H9 (cell line): ENCODE data around the gene ITIH6. TPM values are rescaled to one million over a fixed set of nuclear protein-coding genes. Genes with fewer than 3 reads are reported as not detected.

ENCODE experiments used
- DNase-seq: peaks from one replicate; pipeline ENCODE4 v3.0.0-alpha.2; 2017
- H2AFZ ChIP-seq: one replicate; pipeline ENCODE4 v1.6.1; 2013; ENCODE audit warnings: mild to moderate bottlenecking, low read length, control low read depth, moderate library complexity
- H2AK5ac ChIP-seq: 2 replicates; pipeline ENCODE4 v1.6.1; 2013; ENCODE audit warnings: low read length, control low read depth, mixed read lengths; ENCODE audit not compliant: insufficient read length
- H2BK120ac ChIP-seq: one replicate; pipeline ENCODE4 v1.6.1; 2013; ENCODE audit warnings: low read depth, mild to moderate bottlenecking, low read length, control low read depth, inconsistent platforms; ENCODE audit not compliant: poor library complexity, severe bottlenecking
- H2BK12ac ChIP-seq: 2 replicates; pipeline ENCODE4 v1.6.1; 2013; ENCODE audit warnings: low read length, control low read depth, mixed read lengths, low read depth; ENCODE audit not compliant: insufficient read length
- H2BK15ac ChIP-seq: 2 replicates; pipeline ENCODE4 v1.6.1; 2013; ENCODE audit warnings: low read depth, low read length, control low read depth
- H2BK20ac ChIP-seq: one replicate; pipeline ENCODE4 v1.6.1; 2013; ENCODE audit warnings: low read depth, mild to moderate bottlenecking, low read length, control low read depth, inconsistent platforms; ENCODE audit not compliant: poor library complexity, severe bottlenecking
- H2BK5ac ChIP-seq: 2 replicates; pipeline ENCODE4 v1.6.1; 2013; ENCODE audit warnings: low read length, control low read depth, mixed read lengths; ENCODE audit not compliant: insufficient read length
- H3K14ac ChIP-seq: 2 replicates; pipeline ENCODE4 v1.6.1; 2013; ENCODE audit warnings: low read length, control low read depth; ENCODE audit not compliant: insufficient read depth
- H3K18ac ChIP-seq: 2 replicates; pipeline ENCODE4 v1.6.1; 2013; ENCODE audit warnings: low read depth, mild to moderate bottlenecking, mixed read lengths, low read length, control low read depth; ENCODE audit not compliant: insufficient read length
- H3K23ac ChIP-seq: 2 replicates; pipeline ENCODE4 v1.6.1; 2013; ENCODE audit warnings: low read length, control low read depth, mixed read lengths, low read depth; ENCODE audit not compliant: insufficient read length
- H3K23me2 ChIP-seq: 2 replicates; pipeline ENCODE4 v1.6.1; 2013; ENCODE audit warnings: low read depth, mild to moderate bottlenecking, mixed read lengths, low read length, control low read depth; ENCODE audit not compliant: insufficient read length, poor library complexity, severe bottlenecking
- H3K27ac ChIP-seq: 2 replicates; pipeline ENCODE4 v1.5.1; 2013; ENCODE audit warnings: low read length, control low read depth, mixed read lengths, low read depth; ENCODE audit not compliant: insufficient read length
- H3K27me3 ChIP-seq: 2 replicates; pipeline ENCODE4 v1.6.1; 2013; ENCODE audit warnings: low read length, control low read depth, inconsistent platforms; ENCODE audit not compliant: insufficient read depth
- H3K4ac ChIP-seq: 2 replicates; pipeline ENCODE4 v1.6.1; 2013; ENCODE audit warnings: low read depth, mild to moderate bottlenecking, control low read depth, inconsistent platforms, low read length, moderate library complexity
- H3K4me1 ChIP-seq: 2 replicates; pipeline ENCODE4 v1.6.1; 2013; ENCODE audit warnings: low read length, control low read depth, inconsistent platforms; ENCODE audit not compliant: insufficient read depth
- H3K4me2 ChIP-seq: 2 replicates; pipeline ENCODE4 v1.6.1; 2013; ENCODE audit warnings: low read length, control low read depth, mixed read lengths; ENCODE audit not compliant: insufficient read length, insufficient read depth
- H3K56ac ChIP-seq: 2 replicates; pipeline ENCODE4 v1.6.1; 2013; ENCODE audit warnings: low read depth, mild to moderate bottlenecking, mixed read lengths, low read length, control low read depth; ENCODE audit not compliant: insufficient read length
- H3K79me1 ChIP-seq: 2 replicates; pipeline ENCODE4 v1.6.1; 2013; ENCODE audit warnings: low read depth, mild to moderate bottlenecking, moderate library complexity, low read length, control low read depth, inconsistent platforms; ENCODE audit not compliant: insufficient read depth, poor library complexity, severe bottlenecking
- H3K79me2 ChIP-seq: 2 replicates; pipeline ENCODE4 v1.6.1; 2013; ENCODE audit warnings: low read length, control low read depth, inconsistent platforms; ENCODE audit not compliant: insufficient read depth
- H3K9ac ChIP-seq: 2 replicates; pipeline ENCODE4 v1.6.1; 2013; ENCODE audit warnings: low read length, control low read depth, mixed read lengths; ENCODE audit not compliant: insufficient read length; ENCODE audit errors: extremely low read depth
- H3K9me3 ChIP-seq: one replicate; pipeline ENCODE4 v1.6.1; 2013; ENCODE audit warnings: low read depth, low read length, inconsistent platforms; ENCODE audit not compliant: control insufficient read depth
- H3T11ph ChIP-seq: one replicate; pipeline ENCODE4 v1.6.1; 2013; ENCODE audit warnings: mild to moderate bottlenecking, low read length, control low read depth, inconsistent platforms
- H4K20me1 ChIP-seq: one replicate; pipeline ENCODE4 v1.6.1; 2013; ENCODE audit not compliant: control insufficient read depth, insufficient read length, insufficient read depth
- H4K5ac ChIP-seq: 2 replicates; pipeline ENCODE4 v1.6.1; 2013; ENCODE audit warnings: low read depth, mild to moderate bottlenecking, mixed read lengths, low read length, control low read depth; ENCODE audit not compliant: insufficient read length
- H4K8ac ChIP-seq: replicated peaks from 2 replicates; pipeline ENCODE4 v1.6.1; 2013; ENCODE audit warnings: low read length, control low read depth, mixed read lengths, low read depth; ENCODE audit not compliant: insufficient read length
- H4K91ac ChIP-seq: 2 replicates; pipeline ENCODE4 v1.6.1; 2013; ENCODE audit warnings: low read depth, mild to moderate bottlenecking, moderate library complexity, mixed read lengths, low read length, control low read depth; ENCODE audit not compliant: insufficient read length
- H3K27ac Mint-ChIP-seq, 3 experiments: 2 replicates in 2 of 3; 3 replicates in 1 of 3; pipeline ENCODE4 v1.8.0; 2020 to 2021; ENCODE audit warnings: mixed read lengths in 3 of 3, mild to moderate bottlenecking in 1 of 3, moderate library complexity in 1 of 3
- H3K27me3 Mint-ChIP-seq: 2 replicates; pipeline ENCODE4 v1.8.0; 2021; ENCODE audit warnings: low read depth, mild to moderate bottlenecking, moderate library complexity, mixed read lengths
- H3K36me3 Mint-ChIP-seq, 3 experiments: 2 replicates in 2 of 3; 3 replicates in 1 of 3; pipeline ENCODE4 v1.8.0; 2020 to 2021; ENCODE audit warnings: low read depth in 3 of 3, mixed read lengths in 3 of 3; ENCODE audit not compliant: insufficient read depth in 1 of 3
- H3K4me1 Mint-ChIP-seq, 2 experiments: 2 replicates each; pipeline ENCODE4 v1.8.0; 2020; ENCODE audit warnings: mixed read lengths in 2 of 2
- H3K4me3 Mint-ChIP-seq, 2 experiments: 2 replicates in 1 of 2; 3 replicates in 1 of 2; pipeline ENCODE4 v1.8.0; 2020 to 2021; ENCODE audit warnings: mild to moderate bottlenecking in 2 of 2, mixed read lengths in 2 of 2, moderate library complexity in 1 of 2
- H3K9me3 Mint-ChIP-seq, 2 experiments: 2 replicates in 1 of 2; 3 replicates in 1 of 2; pipeline ENCODE4 v1.8.0; 2020; ENCODE audit warnings: mild to moderate bottlenecking in 2 of 2, mixed read lengths in 2 of 2, moderate library complexity in 1 of 2
- total RNA-seq: library from RNA; stranded (reverse); gene quantifications from 2 replicates; pipeline ENCODE4 v1.2.1, GENCODE V29; 2021
- TF ChIP-seq, protein P1 (sequence below): fragments of 200-600 bp; sonication (generic); conservative IDR thresholded peaks from 3 replicates; pipeline ENCODE4 v1.8.0; 2021; ENCODE audit warnings: antibody characterized with exemption, mild to moderate bottlenecking

The ITIH6 gene
- total RNA-seq, 1 experiment from 2014 or later = not detected

DNA sequence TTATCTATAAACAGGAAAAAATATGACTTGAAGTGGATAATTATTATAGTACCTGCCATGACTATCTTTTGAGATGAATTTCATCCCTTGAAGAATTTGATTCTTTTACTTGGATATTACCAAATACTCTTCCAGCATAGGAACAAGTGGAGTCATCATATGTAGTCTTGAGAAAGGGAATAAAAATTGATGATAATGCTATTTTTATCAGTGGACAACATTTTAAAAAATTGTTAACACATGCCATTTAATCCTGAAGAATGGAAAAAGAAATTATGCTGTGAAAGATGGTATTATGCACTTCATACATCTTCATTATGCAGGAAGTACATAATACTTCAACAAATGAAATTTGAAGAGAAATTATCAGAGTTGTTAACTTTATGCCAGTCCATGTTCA is 83.6 kb downstream of the ITIH6 start:
- no peak overlapping the region for H4K91ac ChIP-seq

More for the DNA sequence above, 83.6 kb downstream of the ITIH6 start:
- no peak overlapping the region for H2BK15ac ChIP-seq
- no peaks in the 10 kb centered on the region for H3K27me3 ChIP-seq
- no peaks in the 10 kb centered on the region for H3K79me1 ChIP-seq
- H2AK5ac ChIP-seq = no peak overlapping the region
- no peak overlapping the region for H2BK12ac ChIP-seq
- no peak overlapping the region for H3K27ac ChIP-seq
- no peak overlapping the region for H2BK5ac ChIP-seq
- no peak overlapping the region for H3K56ac ChIP-seq
- H3K4ac ChIP-seq = no peak overlapping the region
- no peak overlapping the region for H3K14ac ChIP-seq
- TF ChIP-seq, protein P1, sequence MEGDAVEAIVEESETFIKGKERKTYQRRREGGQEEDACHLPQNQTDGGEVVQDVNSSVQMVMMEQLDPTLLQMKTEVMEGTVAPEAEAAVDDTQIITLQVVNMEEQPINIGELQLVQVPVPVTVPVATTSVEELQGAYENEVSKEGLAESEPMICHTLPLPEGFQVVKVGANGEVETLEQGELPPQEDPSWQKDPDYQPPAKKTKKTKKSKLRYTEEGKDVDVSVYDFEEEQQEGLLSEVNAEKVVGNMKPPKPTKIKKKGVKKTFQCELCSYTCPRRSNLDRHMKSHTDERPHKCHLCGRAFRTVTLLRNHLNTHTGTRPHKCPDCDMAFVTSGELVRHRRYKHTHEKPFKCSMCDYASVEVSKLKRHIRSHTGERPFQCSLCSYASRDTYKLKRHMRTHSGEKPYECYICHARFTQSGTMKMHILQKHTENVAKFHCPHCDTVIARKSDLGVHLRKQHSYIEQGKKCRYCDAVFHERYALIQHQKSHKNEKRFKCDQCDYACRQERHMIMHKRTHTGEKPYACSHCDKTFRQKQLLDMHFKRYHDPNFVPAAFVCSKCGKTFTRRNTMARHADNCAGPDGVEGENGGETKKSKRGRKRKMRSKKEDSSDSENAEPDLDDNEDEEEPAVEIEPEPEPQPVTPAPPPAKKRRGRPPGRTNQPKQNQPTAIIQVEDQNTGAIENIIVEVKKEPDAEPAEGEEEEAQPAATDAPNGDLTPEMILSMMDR = no peak
- H3K4me2 ChIP-seq = no peak overlapping the region
- no peak overlapping the region for H3K9ac ChIP-seq
- H2BK20ac ChIP-seq = no peak overlapping the region
- no peaks in the 10 kb centered on the region; a peak in 1 of 4 replicates for H3K4me1 Mint-ChIP-seq
- H3K23ac ChIP-seq = no peak overlapping the region
- H3T11ph ChIP-seq = no peak overlapping the region
- no peak for DNase-seq
- no peaks in the 10 kb centered on the region for H3K4me1 ChIP-seq
- no peak overlapping the region for H3K18ac ChIP-seq
- H4K8ac ChIP-seq = no peak overlapping the region
- H2AFZ ChIP-seq = no peak overlapping the region
- H3K9me3 Mint-ChIP-seq = peaks cover 46 to 54% of the 10 kb centered on the region in 2 experiments
- peaks cover 7% of the 10 kb centered on the region for H3K27me3 Mint-ChIP-seq
- no peak overlapping the region for H3K4me3 Mint-ChIP-seq
- H2BK120ac ChIP-seq = no peak overlapping the region
- H3K9me3 ChIP-seq = peaks cover 18% of the 10 kb centered on the region
- 0 out of 7 replicates have a peak, but pooled peaks cover 0 to 2% (median 0%) of the 10 kb centered on the region in 3 experiments for H3K36me3 Mint-ChIP-seq
- no peaks in the 10 kb centered on the region for H3K79me2 ChIP-seq
- H3K27ac Mint-ChIP-seq = no peak overlapping the region
- no peak overlapping the region for H4K5ac ChIP-seq
- no peaks in the 10 kb centered on the region for H3K23me2 ChIP-seq
- no peaks in the 10 kb centered on the region for H4K20me1 ChIP-seq
